GM23338 (cell line): ENCODE measurements around the gene ENPP1. TPM values are rescaled to one million over a fixed set of nuclear protein-coding genes. Genes with fewer than 3 reads are reported as not detected.

Source experiments
- ATAC-seq: fragments of 200-7000 bp; cut with Tn5 transposase; 3 replicates; pipeline ENCODE4 v1.9.1; 2020
- DNase-seq: peaks from one replicate; pipeline ENCODE4 v3.0.0-alpha.2; 2015; ENCODE audit warnings: low spot score
- H2AFZ ChIP-seq: fragments of 200-600 bp; sonication (generic); 2 replicates; pipeline ENCODE4 v1.8.0; 2016; ENCODE audit warnings: antibody characterized with exemption, mild to moderate bottlenecking, moderate library complexity
- H3F3A ChIP-seq: fragments of 200-600 bp; sonication (generic); replicated peaks from 2 replicates; pipeline ENCODE4 v1.8.0; 2017; ENCODE audit warnings: antibody characterized with exemption, mixed run types, low read depth
- H3K27ac ChIP-seq: fragments of 200-600 bp; sonication (generic); 2 replicates; pipeline ENCODE4 v1.6.1; 2016; ENCODE audit warnings: low read depth
- H3K27me3 ChIP-seq: fragments of 200-600 bp; sonication (generic); 2 replicates; pipeline ENCODE4 v1.8.0; 2016; ENCODE audit warnings: mild to moderate bottlenecking, mixed run types, moderate library complexity; ENCODE audit not compliant: insufficient read depth
- H3K36me3 ChIP-seq: fragments of 200-600 bp; sonication (generic); 2 replicates; pipeline ENCODE4 v1.8.0; 2016; ENCODE audit warnings: mild to moderate bottlenecking; ENCODE audit not compliant: insufficient read depth
- H3K4me1 ChIP-seq: fragments of 200-600 bp; sonication (generic); 2 replicates; pipeline ENCODE4 v1.8.0; 2016; ENCODE audit warnings: mild to moderate bottlenecking, moderate library complexity; ENCODE audit not compliant: insufficient read depth
- H3K4me2 ChIP-seq: fragments of 200-600 bp; sonication (generic); 2 replicates; pipeline ENCODE4 v1.7.1; 2017; ENCODE audit warnings: mixed run types
- H3K4me3 ChIP-seq: fragments of 200-600 bp; sonication (generic); 2 replicates; pipeline ENCODE4 v1.6.1; 2016; ENCODE audit warnings: mixed run types
- H3K79me2 ChIP-seq: fragments of 200-600 bp; sonication (generic); replicated peaks from 2 replicates; pipeline ENCODE4 v1.8.0; 2017; ENCODE audit warnings: mild to moderate bottlenecking; ENCODE audit not compliant: insufficient read depth
- H3K9me2 ChIP-seq: fragments of 200-600 bp; sonication (generic); 2 replicates; pipeline ENCODE4 v1.8.0; 2017; ENCODE audit not compliant: insufficient read depth
- H4K20me1 ChIP-seq: fragments of 200-600 bp; sonication (generic); replicated peaks from 2 replicates; pipeline ENCODE4 v1.8.0; 2017; ENCODE audit warnings: mild to moderate bottlenecking; ENCODE audit not compliant: insufficient read depth
- H3K27ac Mint-ChIP-seq: 2 replicates; pipeline ENCODE4 v1.8.0; 2020; ENCODE audit warnings: inconsistent platforms, mild to moderate bottlenecking, moderate library complexity, mixed read lengths
- H3K27me3 Mint-ChIP-seq: 3 replicates; pipeline ENCODE4 v1.8.0; 2022; ENCODE audit warnings: low read depth, mild to moderate bottlenecking, moderate library complexity, mixed read lengths, inconsistent platforms; ENCODE audit not compliant: insufficient read depth, poor library complexity
- H3K36me3 Mint-ChIP-seq: 3 replicates; pipeline ENCODE4 v1.8.0; 2021; ENCODE audit warnings: low read depth, mild to moderate bottlenecking, inconsistent platforms, moderate library complexity, mixed read lengths
- H3K4me1 Mint-ChIP-seq: 3 replicates; pipeline ENCODE4 v1.8.0; 2020; ENCODE audit warnings: mild to moderate bottlenecking, inconsistent platforms, mixed read lengths
- H3K4me3 Mint-ChIP-seq: 3 replicates; pipeline ENCODE4 v1.8.0; 2021; ENCODE audit warnings: moderate library complexity, mild to moderate bottlenecking, inconsistent platforms, mixed read lengths
- H3K9me3 Mint-ChIP-seq: 3 replicates; pipeline ENCODE4 v1.8.0; 2020; ENCODE audit warnings: moderate library complexity, mild to moderate bottlenecking, inconsistent platforms, mixed read lengths
- CREB1 ChIP-seq: fragments of 250-450 bp; sonication (Bioruptor Pico); IDR thresholded peaks from 2 replicates; pipeline ENCODE4 v1.5.0; 2020; ENCODE audit warnings: low read depth, mild to moderate bottlenecking, moderate library complexity
- CTCF ChIP-seq, 2 experiments: fragments of 200-600 bp in 1 of 2; sonication (generic) in 1 of 2; conservative IDR thresholded peaks; 2 replicates each; pipeline versions ENCODE4 v1.5.1 to v1.6.1; 2016 to 2017; ENCODE audit warnings: antibody characterized with exemption in 2 of 2, low read depth in 2 of 2, mild to moderate bottlenecking in 2 of 2, moderate library complexity in 1 of 2
- ETS1 ChIP-seq: IDR thresholded peaks from 2 replicates; pipeline ENCODE4 v1.6.1; 2016; ENCODE audit warnings: antibody characterized with exemption
- EZH2 ChIP-seq: fragments of 200-600 bp; sonication (generic); IDR thresholded peaks from one replicate; pipeline ENCODE4 v1.8.0; 2017; ENCODE audit warnings: antibody characterized with exemption, mild to moderate bottlenecking, low read depth; ENCODE audit not compliant: unreplicated experiment
- EZH2phosphoT487 ChIP-seq: fragments of 200-600 bp; sonication (generic); IDR thresholded peaks from one replicate; pipeline ENCODE4 v1.8.1; 2018; ENCODE audit warnings: antibody characterized with exemption; ENCODE audit not compliant: unreplicated experiment
- JUNB ChIP-seq: IDR thresholded peaks from one replicate; pipeline ENCODE4 v1.6.1; 2016; ENCODE audit warnings: antibody characterized with exemption; ENCODE audit not compliant: unreplicated experiment
- NANOG ChIP-seq: IDR thresholded peaks from 2 replicates; pipeline ENCODE4 v1.6.1; 2016; ENCODE audit warnings: antibody characterized with exemption, borderline replicate concordance
- POLR2AphosphoS5 ChIP-seq: IDR thresholded peaks from 2 replicates; pipeline ENCODE4 v1.6.1; 2016; ENCODE audit warnings: antibody characterized with exemption, low read depth
- REST ChIP-seq: IDR thresholded peaks from one replicate; pipeline ENCODE4 v1.6.1; 2018; ENCODE audit warnings: antibody characterized with exemption; ENCODE audit not compliant: unreplicated experiment
- STAT1 ChIP-seq: IDR thresholded peaks from one replicate; pipeline ENCODE4 v1.6.1; 2016; ENCODE audit warnings: antibody characterized with exemption; ENCODE audit not compliant: unreplicated experiment
- ZNF114 ChIP-seq: fragments of 250-450 bp; sonication (Bioruptor Pico); IDR thresholded peaks from 2 replicates; pipeline ENCODE4 v1.5.0; 2020; ENCODE audit warnings: mild to moderate bottlenecking, moderate library complexity
- ZNF331 ChIP-seq: fragments of 250-450 bp; sonication (Bioruptor Pico); IDR thresholded peaks from 2 replicates; pipeline ENCODE4 v1.5.0; 2020; ENCODE audit warnings: low read depth, mild to moderate bottlenecking, moderate library complexity
- ZNF462 ChIP-seq: fragments of 250-450 bp; sonication (Bioruptor Pico); IDR thresholded peaks from 2 replicates; pipeline ENCODE4 v1.5.0; 2020; ENCODE audit warnings: mild to moderate bottlenecking, moderate library complexity
- polyA plus RNA-seq: library from polyadenylated mRNA; unstranded; fragments of >200 nt; fragmentation: Nextera tagmentation; extraction: Ambion mirVana; gene quantifications from 2 replicates; pipeline ENCODE4 v1.2.1, GENCODE V29; 2016
- total RNA-seq: library from RNA; depleted of rRNA; stranded (reverse); fragments of >200 nt; shearing (Covaris generic); gene quantifications from 2 replicates; pipeline ENCODE4 v1.2.3, GENCODE V29; 2014

Gene ENPP1
- total and polyA plus RNA-seq, 2 experiments from 2014 or later: 17.3 to 46.9 TPM

GRCh38 chr6:131819572-131820124 lies 11.8 kb downstream of the ENPP1 start:
- Histone ChIP-seq H3K79me2 (peaks cover 79% of the 10 kb centered on the region), H3F3A (no peaks in the 10 kb centered on the region), H2AFZ (no peak overlapping the region), H3K4me1 (peaks cover 8% of the 10 kb centered on the region), H3K27me3 (no peaks in the 10 kb centered on the region), H3K9me2 (no peaks in the 10 kb centered on the region), H3K36me3 (no peaks in the 10 kb centered on the region), H4K20me1 (peaks cover 9% of the 10 kb centered on the region), H3K4me3 (no peak overlapping the region), H3K4me2 (no peak overlapping the region), H3K27ac (no peak overlapping the region)
- peaks cover 3% of the 10 kb centered on the region; the same call in 1 of the 3 replicates for H3K36me3 Mint-ChIP-seq
- no peak for TF ChIP-seq CTCF (conservative IDR thresholded peaks at IDR 0.05; ENCODE audit: low read depth in 2 of 2)
- TF ChIP-seq EZH2: no peak
- no peak for TF ChIP-seq ZNF331 (CRISPR knock-in tag)
- no peak for TF ChIP-seq ZNF462 (CRISPR knock-in tag)
- no peak for TF ChIP-seq ZNF114 (CRISPR knock-in tag)
- TF ChIP-seq REST: no peak
- TF ChIP-seq JUNB: no peak
- no peak for TF ChIP-seq EZH2phosphoT487
- no peak for TF ChIP-seq POLR2AphosphoS5
- no peak for TF ChIP-seq ETS1
- TF ChIP-seq STAT1: no peak
- TF ChIP-seq NANOG: no peak
- no peak for TF ChIP-seq CREB1
- ATAC-seq: no peak
- H3K4me1 Mint-ChIP-seq: peaks cover 13% of the 10 kb centered on the region
- no peaks in the 10 kb centered on the region for H3K27me3 Mint-ChIP-seq
- H3K9me3 Mint-ChIP-seq: no peaks in the 10 kb centered on the region; the same call in 2 of the 3 replicates
- no peak overlapping the region for H3K4me3 Mint-ChIP-seq
- no peak for DNase-seq
- H3K27ac Mint-ChIP-seq: no peak overlapping the region
